Measurements from ENCODE around the gene VTI1A.

VTI1A gene

GRCh38 chr10:112618814-112619213, 171.8 kb downstream of the VTI1A start:
- H3K9me3 Mint-ChIP-seq = peaks cover 6% of the 10 kb centered on the region
- H3K4me1 Mint-ChIP-seq = no peaks in the 10 kb centered on the region
- DNase-seq (ENCODE audit: low spot score in 2 of 2) = no peak
- H3K4me3 Mint-ChIP-seq = no peak overlapping the region
- ATAC-seq (replicated peaks; ENCODE audit: extremely low read depth, poor library complexity, severe bottlenecking) = no peak
- H3K27ac Mint-ChIP-seq (ENCODE audit: low read depth) = no peak overlapping the region
- H3K36me3 Mint-ChIP-seq (ENCODE audit: insufficient read depth) = peaks cover 5% of the 10 kb centered on the region
- no peaks in the 10 kb centered on the region for H3K27me3 Mint-ChIP-seq

DNA sequence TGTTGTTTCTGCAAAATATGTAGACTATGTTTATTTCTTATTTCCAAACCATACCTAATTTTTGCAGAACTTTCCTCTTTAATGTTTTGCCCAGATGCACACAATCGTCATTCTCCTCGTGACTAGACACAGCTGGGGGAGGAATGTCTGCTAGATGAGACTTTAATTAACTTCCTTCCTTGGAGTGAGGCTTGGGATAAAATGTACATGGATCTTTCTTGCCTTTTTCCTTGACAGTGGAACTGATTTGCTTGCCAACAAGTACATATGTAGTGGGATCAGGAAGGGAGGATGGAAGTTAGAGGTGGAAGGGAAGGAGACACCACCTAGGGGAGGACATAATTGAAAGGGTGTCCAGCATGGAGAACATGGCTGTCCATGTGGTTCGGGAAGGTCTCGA, 172.5 kb downstream of the VTI1A start:
- Mint-ChIP-seq H3K9me3 (peaks cover 6% of the 10 kb centered on the region), H3K4me1 (no peaks in the 10 kb centered on the region), H3K36me3 (ENCODE audit: insufficient read depth) (peaks cover 5% of the 10 kb centered on the region), H3K27me3 (no peaks in the 10 kb centered on the region), H3K4me3 (no peak overlapping the region), H3K27ac (ENCODE audit: low read depth) (no peak overlapping the region)
- DNase-seq (ENCODE audit: low spot score in 2 of 2) (no peak), ATAC-seq (replicated peaks; ENCODE audit: extremely low read depth, poor library complexity, severe bottlenecking) (no peak)

GRCh38 chr10:112622786-112623185, 175.8 kb downstream of the VTI1A start:
- H3K4me3 Mint-ChIP-seq = no peak overlapping the region
- no peak for ATAC-seq (replicated peaks; ENCODE audit: extremely low read depth, poor library complexity, severe bottlenecking)
- no peaks in the 10 kb centered on the region for H3K4me1 Mint-ChIP-seq
- no peak for DNase-seq (ENCODE audit: low spot score in 2 of 2)
- H3K9me3 Mint-ChIP-seq = no peaks in the 10 kb centered on the region
- peaks cover 5% of the 10 kb centered on the region for H3K36me3 Mint-ChIP-seq (ENCODE audit: insufficient read depth)
- H3K27me3 Mint-ChIP-seq = no peaks in the 10 kb centered on the region
- H3K27ac Mint-ChIP-seq (ENCODE audit: low read depth) = no peak overlapping the region

DNA sequence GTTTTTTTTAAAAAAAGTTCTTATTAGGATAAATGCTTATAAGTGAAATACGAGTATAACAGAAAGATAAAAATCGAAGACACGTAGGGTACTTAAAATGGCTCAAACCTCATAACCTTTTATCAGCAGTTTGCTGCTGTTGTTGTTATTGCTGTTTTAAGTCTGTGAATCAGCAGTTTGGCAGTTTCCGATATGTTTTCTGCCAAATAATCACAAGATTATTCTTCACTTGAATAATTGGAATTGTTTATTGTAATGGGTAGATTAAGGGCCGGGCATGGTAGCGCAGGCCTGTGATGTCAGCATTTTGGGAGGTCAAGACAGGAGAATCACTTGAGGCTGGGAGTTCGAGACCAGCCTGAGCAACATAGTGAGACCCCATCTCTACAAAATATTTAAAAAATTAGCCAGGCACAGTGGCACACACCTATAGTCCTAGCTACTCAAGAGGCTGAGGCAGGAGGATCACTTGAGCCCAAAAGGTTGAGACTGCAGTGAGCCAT, 177.6 kb downstream of the VTI1A start:
- ATAC-seq (replicated peaks; ENCODE audit: extremely low read depth, poor library complexity, severe bottlenecking) (no peak), DNase-seq (ENCODE audit: low spot score in 2 of 2) (no peak)
- peaks cover 2% of the 10 kb centered on the region for H3K36me3 Mint-ChIP-seq (ENCODE audit: insufficient read depth)
- H3K4me3 Mint-ChIP-seq = no peak overlapping the region
- no peaks in the 10 kb centered on the region for H3K27me3 Mint-ChIP-seq
- no peaks in the 10 kb centered on the region for H3K4me1 Mint-ChIP-seq
- no peak overlapping the region for H3K27ac Mint-ChIP-seq (ENCODE audit: low read depth)
- no peaks in the 10 kb centered on the region for H3K9me3 Mint-ChIP-seq

GRCh38 chr10:112628951-112629609, 182.1 kb downstream of the VTI1A start:
- Mint-ChIP-seq H3K36me3 (ENCODE audit: insufficient read depth) (no peaks in the 10 kb centered on the region), H3K9me3 (no peaks in the 10 kb centered on the region), H3K4me3 (no peak overlapping the region), H3K27me3 (no peaks in the 10 kb centered on the region), H3K27ac (ENCODE audit: low read depth) (no peak overlapping the region), H3K4me1 (no peaks in the 10 kb centered on the region)
- no peak for ATAC-seq (replicated peaks; ENCODE audit: extremely low read depth, poor library complexity, severe bottlenecking)
- no peak for DNase-seq (ENCODE audit: low spot score in 2 of 2)

GRCh38 chr10:112631501-112632400, 184.7 kb downstream of the VTI1A start:
- no peaks in the 10 kb centered on the region for H3K9me3 Mint-ChIP-seq
- H3K4me1 Mint-ChIP-seq = no peaks in the 10 kb centered on the region
- H3K4me3 Mint-ChIP-seq = no peak overlapping the region
- ATAC-seq (replicated peaks; ENCODE audit: extremely low read depth, poor library complexity, severe bottlenecking) (no peak), DNase-seq (ENCODE audit: low spot score in 2 of 2) (no peak)
- no peaks in the 10 kb centered on the region for H3K36me3 Mint-ChIP-seq (ENCODE audit: insufficient read depth)
- no peak overlapping the region for H3K27ac Mint-ChIP-seq (ENCODE audit: low read depth)
- no peaks in the 10 kb centered on the region for H3K27me3 Mint-ChIP-seq

GRCh38 chr10:112634096-112634830, 187.2 kb downstream of the VTI1A start:
- Mint-ChIP-seq H3K27me3 (no peaks in the 10 kb centered on the region), H3K27ac (ENCODE audit: low read depth) (no peak overlapping the region), H3K9me3 (no peaks in the 10 kb centered on the region), H3K4me1 (no peaks in the 10 kb centered on the region), H3K4me3 (no peak overlapping the region), H3K36me3 (ENCODE audit: insufficient read depth) (no peaks in the 10 kb centered on the region)
- DNase-seq (ENCODE audit: low spot score in 2 of 2) (no peak), ATAC-seq (replicated peaks; ENCODE audit: extremely low read depth, poor library complexity, severe bottlenecking) (no peak)

GRCh38 chr10:112637901-112638300, 190.9 kb downstream of the VTI1A start:
- Mint-ChIP-seq H3K36me3 (ENCODE audit: insufficient read depth) (no peaks in the 10 kb centered on the region), H3K4me1 (no peaks in the 10 kb centered on the region), H3K4me3 (no peak overlapping the region), H3K27ac (ENCODE audit: low read depth) (no peak overlapping the region), H3K27me3 (no peaks in the 10 kb centered on the region), H3K9me3 (no peaks in the 10 kb centered on the region)
- no peak for DNase-seq (ENCODE audit: low spot score in 2 of 2)
- ATAC-seq (replicated peaks; ENCODE audit: extremely low read depth, poor library complexity, severe bottlenecking) = no peak

- no peak for ATAC-seq (replicated peaks; ENCODE audit: extremely low read depth, poor library complexity, severe bottlenecking)
- Mint-ChIP-seq H3K4me3 (no peak overlapping the region), H3K9me3 (no peaks in the 10 kb centered on the region), H3K27me3 (no peaks in the 10 kb centered on the region), H3K27ac (ENCODE audit: low read depth) (no peak overlapping the region), H3K4me1 (no peaks in the 10 kb centered on the region), H3K36me3 (ENCODE audit: insufficient read depth) (no peaks in the 10 kb centered on the region)
- DNase-seq (ENCODE audit: low spot score in 2 of 2) = no peak
Observed at GRCh38 chr10:112639298-112639697, 192.3 kb downstream of the VTI1A start.

GRCh38 chr10:112640638-112641037, 193.6 kb downstream of the VTI1A start:
- Mint-ChIP-seq H3K9me3 (no peaks in the 10 kb centered on the region), H3K4me3 (no peak overlapping the region), H3K27me3 (no peaks in the 10 kb centered on the region), H3K4me1 (no peaks in the 10 kb centered on the region), H3K36me3 (ENCODE audit: insufficient read depth) (no peaks in the 10 kb centered on the region), H3K27ac (ENCODE audit: low read depth) (no peak overlapping the region)
- no peak for DNase-seq (ENCODE audit: low spot score in 2 of 2)
- no peak for ATAC-seq (replicated peaks; ENCODE audit: extremely low read depth, poor library complexity, severe bottlenecking)

DNA sequence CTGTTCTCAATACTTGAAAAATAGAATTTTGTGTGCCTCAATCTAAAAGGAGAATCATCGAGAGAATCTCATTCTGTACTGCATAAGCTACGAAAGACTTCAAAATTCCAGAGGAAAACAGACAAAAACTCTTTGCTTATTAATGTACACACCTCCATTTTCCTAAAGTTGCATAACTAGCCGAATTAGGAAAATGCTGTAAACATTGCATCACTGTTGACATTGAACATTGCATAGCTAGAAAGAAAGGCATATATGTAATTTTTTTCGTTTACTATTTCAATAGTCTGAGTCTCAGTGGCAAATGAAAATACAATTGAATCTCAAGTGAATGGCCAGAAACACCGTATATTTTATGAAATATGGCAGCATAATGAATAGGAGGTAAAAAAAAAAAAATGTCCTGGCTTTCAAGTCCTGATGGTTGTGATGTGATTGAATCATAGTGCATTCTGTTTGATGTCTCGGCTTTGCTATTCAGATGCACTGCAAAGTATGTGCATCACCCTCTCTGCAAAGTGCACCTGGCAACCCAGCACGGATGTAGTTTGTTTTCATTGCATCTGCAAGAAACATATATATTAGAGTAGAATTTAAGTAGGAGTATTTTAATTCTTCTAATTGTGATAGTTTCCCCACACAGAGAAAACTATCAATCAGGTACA, 196.7 kb downstream of the VTI1A start:
- Mint-ChIP-seq H3K9me3 (no peaks in the 10 kb centered on the region), H3K36me3 (ENCODE audit: insufficient read depth) (no peaks in the 10 kb centered on the region), H3K27ac (ENCODE audit: low read depth) (no peak overlapping the region), H3K27me3 (no peaks in the 10 kb centered on the region), H3K4me1 (no peaks in the 10 kb centered on the region), H3K4me3 (no peak overlapping the region)
- ATAC-seq (replicated peaks; ENCODE audit: extremely low read depth, poor library complexity, severe bottlenecking) = no peak
- DNase-seq (ENCODE audit: low spot score in 2 of 2) = no peak

GRCh38 chr10:112644265-112644645, 197.2 kb downstream of the VTI1A start:
- ATAC-seq (replicated peaks; ENCODE audit: extremely low read depth, poor library complexity, severe bottlenecking) = no peak
- no peaks in the 10 kb centered on the region for H3K36me3 Mint-ChIP-seq (ENCODE audit: insufficient read depth)
- no peak for DNase-seq (ENCODE audit: low spot score in 2 of 2)
- no peak overlapping the region for H3K4me3 Mint-ChIP-seq
- H3K27me3 Mint-ChIP-seq = no peaks in the 10 kb centered on the region
- no peak overlapping the region for H3K27ac Mint-ChIP-seq (ENCODE audit: low read depth)
- H3K9me3 Mint-ChIP-seq = no peaks in the 10 kb centered on the region
- no peaks in the 10 kb centered on the region for H3K4me1 Mint-ChIP-seq

All from central memory CD8-positive, alpha-beta T cell (primary cell).